Left lobe of liver (tissue), 2 donors: ENCODE results near the gene PURB. TPM values are rescaled to one million over a fixed set of nuclear protein-coding genes. Genes with fewer than 3 reads are reported as not detected.
"Not testable (repeated sequence)": the region's sequence is repeated elsewhere in the genome, so short reads cannot be mapped to it uniquely, and the experiment has no call there.

Experiments
- ATAC-seq: fragments of 200-7000 bp; cut with Tn5 transposase; one replicate; pipeline ENCODE4 v1.9.1; 2020; ENCODE audit warnings: mild to moderate bottlenecking, moderate library complexity
- DNase-seq: peaks from one replicate; pipeline ENCODE4 v3.0.0-alpha.2; 2020; ENCODE audit warnings: low spot score
- total RNA-seq: library from RNA; stranded (reverse); gene quantifications from one replicate; pipeline ENCODE4 v1.2.1, GENCODE V29; 2021
- donor health status: DM: no; HTN: no; CAD: no; lungs with moderate emphysema.
- donor health status: DM: no; HTN: yes; CAD: no.

Gene PURB
- total RNA-seq, 1 donor from 2014 or later, result 5.0 TPM

DNA sequence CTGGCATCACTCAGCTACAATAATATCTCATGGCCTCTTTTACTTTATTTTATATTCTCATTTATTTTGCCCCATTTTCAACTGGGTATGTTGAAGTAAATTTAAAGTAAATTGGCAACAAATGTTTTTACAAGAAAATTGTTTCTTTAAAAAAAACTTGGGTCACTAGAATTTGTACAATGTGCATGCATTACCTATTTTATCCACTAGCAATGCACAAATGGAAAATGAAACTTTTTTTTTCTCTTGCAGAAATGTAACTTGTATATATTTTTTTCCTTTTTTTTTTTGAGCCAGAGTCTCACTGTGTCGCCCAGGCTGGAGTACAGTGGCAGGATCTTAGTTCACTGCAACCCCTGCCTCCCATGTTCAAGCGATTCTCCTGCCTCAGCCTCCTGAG is 27.2 kb downstream of the PURB start:
- DNase-seq (no peak), ATAC-seq (no peak)

- DNase-seq, result no peak
- ATAC-seq, result no peak
Measured at GRCh38 chr7:44854644-44855364, 30.5 kb downstream of the PURB start.

DNA sequence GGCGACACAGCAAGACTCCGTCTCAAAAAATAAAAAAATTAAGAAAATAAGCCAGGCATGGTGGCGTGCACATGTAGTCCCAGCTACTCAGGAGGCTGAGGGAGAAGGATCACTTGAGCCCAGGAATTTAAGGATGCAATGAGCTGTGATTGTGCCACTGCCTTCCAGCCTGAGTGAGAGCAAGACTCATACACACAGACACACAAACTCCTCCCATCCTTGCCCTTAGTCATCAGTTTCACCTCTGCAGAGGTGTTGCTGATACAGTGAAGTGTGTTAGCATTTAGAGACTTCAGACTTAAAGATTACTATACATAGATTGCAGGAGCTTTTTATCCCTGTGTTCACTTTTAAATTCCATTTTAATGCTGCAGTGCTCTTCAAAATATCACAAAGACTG is 31.9 kb downstream of the PURB start:
- ATAC-seq, result no peak
- no peak for DNase-seq

DNA sequence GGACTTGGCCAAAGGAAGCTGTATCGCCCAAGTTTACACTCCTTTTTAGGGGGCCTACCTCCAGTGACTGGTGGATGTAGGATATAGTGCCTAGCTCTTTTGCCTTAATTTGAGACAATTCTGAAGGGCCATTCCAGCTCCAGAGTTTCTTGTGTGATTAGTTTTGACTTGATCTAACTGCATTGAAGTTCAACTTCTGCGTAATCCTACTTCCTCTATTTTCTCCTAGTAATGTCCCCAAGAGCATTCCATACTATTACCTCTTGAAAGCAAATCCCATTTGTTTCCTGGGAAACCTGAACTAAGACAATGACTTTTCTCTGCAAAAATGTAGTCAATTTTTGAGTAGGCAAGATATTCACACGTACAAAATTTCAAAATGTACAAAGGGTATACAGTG is 32.7 kb downstream of the PURB start:
- DNase-seq, result no peak
- ATAC-seq, result no peak

DNA sequence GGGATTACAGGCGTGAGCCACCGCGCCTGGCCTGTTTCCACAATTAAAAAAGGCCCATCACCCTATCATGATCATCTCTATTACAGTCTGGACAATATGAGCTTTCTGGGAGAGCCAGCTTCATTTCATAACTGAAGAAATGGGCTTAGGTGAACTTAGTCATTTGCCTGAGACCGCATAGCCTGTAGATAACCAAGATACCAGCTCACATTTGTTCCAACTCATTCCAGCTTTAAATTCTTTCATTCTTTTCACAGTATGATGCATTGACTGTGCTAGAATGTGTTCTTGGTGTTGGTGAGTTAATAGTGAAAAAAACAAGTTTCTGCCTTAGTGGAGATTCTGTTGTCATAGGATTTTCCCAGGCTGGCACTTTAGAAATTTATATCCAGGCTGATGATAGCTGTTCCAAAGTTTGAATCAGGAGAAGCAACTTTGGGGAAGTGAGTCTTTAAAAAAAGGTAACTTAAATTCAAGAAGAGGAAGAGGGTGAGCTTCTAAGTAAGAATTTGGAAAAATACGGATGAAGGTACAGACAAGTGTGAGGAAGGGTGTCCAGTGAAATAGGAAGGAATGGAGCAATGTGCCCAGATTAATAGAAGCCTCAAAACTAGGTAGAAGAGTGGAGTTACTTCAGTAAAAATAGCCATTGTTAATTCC is 35.3 kb downstream of the PURB start:
- DNase-seq, result no peak
- ATAC-seq, result no peak

DNA sequence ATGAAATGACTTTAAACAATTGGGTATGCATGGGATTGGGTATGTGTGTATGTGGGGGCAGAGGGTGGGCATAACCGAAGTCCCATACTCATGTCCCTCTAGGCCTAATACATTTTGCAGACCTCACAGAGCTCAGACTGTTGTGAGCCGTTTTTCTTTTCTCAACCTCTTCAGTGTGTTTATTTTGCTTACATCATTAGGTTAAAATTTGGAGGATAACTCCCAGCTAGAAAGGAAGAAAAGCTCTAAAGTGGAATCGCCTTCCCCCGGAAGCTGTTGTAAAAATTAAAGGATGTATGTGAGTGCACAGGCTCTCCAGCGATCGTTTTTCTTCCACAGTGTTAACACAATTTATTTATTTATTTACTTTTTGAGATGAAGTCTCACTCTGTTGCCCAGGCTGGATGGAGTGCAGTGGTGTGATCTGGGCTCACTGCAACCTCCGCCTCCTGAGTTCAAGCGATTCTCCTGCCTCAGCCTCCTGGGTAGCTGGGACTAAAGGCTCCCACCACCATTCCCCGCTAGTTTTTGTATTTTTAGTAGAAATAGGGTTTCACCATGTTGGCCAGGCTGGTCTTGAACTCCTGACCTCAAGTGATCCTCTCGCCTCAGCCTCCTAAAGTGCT is 36.0 kb downstream of the PURB start:
- no peak for DNase-seq
- ATAC-seq, result no peak

DNA sequence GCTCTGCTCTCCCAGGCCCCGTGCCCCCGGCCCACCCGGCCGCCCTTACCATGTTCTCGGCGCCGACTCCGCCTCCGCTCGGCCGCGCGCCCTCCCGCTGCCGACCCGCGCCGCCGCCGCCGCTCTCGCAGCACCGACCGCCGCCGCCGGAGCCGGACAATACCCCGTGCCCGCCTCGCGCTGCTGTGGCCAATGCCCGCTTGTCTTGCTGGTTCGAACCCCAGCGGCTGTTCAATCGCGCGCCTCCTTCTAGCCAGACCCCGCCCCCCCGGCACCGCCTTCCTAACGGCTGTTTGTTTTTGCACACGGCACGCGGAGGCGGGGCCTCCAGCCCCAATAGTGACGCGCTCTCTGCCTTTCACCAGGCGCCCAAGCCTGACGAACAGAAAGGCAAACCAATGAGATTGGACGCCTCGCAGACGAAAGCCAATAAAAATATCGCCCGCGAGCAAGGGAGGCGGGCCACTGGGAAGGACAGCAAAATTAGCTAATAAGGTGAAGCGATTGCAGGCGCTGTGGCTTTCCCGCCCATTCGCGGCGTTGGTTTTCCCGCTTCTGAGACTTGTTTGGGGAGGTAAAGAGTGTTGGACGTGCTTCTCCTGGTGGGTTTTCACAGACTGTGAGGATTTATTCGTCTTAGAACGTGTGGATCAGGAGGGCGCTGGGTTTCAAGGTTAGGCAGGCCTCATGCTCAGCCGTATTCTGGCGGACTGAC is 37.3 kb downstream of the PURB start, which contains the start of gene H2AZ2:
H2AZ2 (minus strand) TSS at position 168 of the 715 bp plus-strand sequence; CDS start at position 52, 116 bp downstream.
- ATAC-seq, result peak; percentile 90
- peak; percentile 100 for DNase-seq

DNA sequence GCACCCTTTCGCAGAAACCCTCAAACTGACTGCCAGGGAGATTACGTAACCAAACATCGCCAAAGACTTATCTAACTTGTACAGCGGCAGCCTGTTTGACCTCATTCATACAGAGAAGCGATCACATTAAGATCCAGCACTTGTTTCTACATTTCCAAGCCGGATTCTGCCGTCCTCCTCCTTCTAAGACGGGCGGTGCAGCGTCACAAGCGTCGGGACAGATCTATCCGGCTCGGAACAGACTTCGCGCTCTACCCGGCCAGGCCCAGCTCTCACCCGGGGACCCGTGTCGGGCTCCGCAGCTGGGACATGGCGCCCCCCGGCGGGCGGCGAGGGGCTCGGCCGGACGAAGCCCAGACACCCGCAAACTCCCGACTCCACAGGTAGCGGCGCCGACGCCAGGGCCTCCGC is 37.8 kb downstream of the PURB start:
- DNase-seq (peak; percentile 89), ATAC-seq (peak; percentile 83)

- ATAC-seq, result no peak
- no peak for DNase-seq
Measured at GRCh38 chr7:44846816-44847508, 38.4 kb downstream of the PURB start.

DNA sequence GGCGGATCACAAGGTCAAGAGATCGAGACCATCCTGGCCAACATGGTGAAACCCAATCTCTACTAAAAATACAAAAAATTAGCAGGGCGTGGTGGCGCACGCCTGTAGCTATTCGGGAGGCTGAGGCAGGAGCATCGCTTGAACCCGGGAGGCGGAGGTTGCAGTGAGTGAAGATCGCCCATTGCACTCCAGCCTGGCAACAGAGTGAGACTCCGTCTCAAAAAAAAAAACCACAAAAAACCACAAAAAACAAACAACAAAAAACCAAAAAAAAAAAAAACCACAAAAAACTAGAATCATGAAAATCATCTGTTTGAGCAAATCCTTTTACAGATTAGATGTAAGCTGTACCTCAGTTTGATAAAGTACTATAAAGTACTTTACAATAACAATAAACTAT is 38.9 kb downstream of the PURB start:
- not testable (repeated sequence) for ATAC-seq, DNase-seq

DNA sequence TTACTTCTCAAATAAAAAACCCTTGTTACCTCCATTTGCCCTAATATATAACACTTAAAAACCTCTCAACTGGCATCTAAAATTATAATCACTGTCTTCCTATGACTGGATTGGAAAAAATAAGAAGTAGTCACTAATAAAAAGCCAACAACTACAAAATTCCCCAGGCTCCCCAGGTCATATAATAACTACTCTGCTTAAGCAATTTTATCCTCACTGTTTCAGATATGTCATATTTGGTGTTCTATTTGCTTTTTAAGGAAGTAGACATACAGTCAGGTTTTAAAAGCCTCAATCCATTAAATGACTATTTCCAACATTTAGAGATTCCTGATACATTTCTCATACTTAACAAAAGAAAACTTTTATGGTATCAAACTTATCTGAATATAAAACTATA is 39.9 kb downstream of the PURB start:
- DNase-seq, result no peak
- no peak for ATAC-seq

DNA sequence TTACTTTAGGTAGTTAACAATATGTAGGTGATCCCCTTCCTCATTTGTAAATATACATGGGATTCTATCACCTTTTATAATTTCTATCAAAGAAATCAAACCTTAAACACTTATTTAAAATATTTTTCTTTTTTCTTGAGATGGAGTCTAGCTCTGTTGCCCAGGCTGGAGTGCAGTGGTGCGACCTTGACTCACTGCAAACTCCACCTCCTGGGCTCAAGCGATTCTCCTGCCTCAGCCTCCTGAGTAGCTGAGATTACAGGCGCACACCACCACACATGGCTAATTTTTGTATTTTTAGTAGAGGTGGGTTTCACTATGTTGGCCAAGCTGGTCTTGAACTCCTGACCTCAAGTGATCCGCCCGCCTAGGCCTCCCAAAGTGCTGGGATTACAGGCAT is 41.9 kb downstream of the PURB start:
- DNase-seq, ATAC-seq: not testable (repeated sequence)

GRCh38 chr7:44842675-44843074 is 42.7 kb downstream of the PURB start:
- not testable (repeated sequence) for ATAC-seq, DNase-seq

DNA sequence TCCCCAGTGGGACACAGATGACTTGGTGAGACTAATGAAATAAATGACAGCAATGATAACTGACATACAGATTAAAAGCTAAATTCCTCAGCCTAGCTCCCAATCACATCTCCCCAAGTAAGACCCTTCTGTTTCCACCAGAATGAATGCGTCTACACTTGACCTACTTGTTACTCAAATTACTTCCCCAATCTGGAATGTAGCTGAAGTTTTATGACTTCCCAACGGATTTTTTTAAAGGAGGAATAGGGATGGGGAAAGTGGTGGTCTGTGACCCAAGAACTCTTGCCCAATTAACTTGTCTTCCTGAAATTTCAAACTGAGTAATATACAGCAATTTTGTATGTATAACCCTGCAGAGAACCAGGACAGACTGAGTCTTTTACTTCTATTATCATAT is 46.6 kb downstream of the PURB start:
- ATAC-seq (no peak), DNase-seq (no peak)

DNA sequence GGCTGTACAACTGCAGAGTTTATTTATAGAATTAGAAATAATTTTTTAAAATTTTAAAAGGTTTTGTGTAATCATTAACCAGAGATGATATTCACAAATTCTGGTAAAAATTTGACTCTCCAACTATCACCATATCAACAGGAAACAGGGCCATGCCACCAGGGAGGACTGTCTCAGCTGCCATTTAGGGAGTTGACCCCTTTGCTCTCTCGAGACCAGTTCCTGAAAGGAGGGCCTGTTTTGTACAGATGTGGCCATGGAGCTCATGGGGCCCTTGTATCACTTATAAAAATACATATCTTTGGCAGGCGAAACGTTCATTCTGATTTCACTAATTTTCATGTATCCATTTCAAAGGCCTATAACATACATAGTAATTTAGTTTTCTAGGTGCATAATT is 57.8 kb downstream of the PURB start:
- ATAC-seq, result no peak
- no peak for DNase-seq

Other genes with a start within 250 kb of the PURB start
- 37.5 TPM for gene ZMIZ2, start 136.7 kb downstream of the PURB start, total RNA-seq
- gene PPIA, start 88.8 kb downstream of the PURB start, total RNA-seq, result 532 TPM
- 64.6 TPM for gene H2AZ2, start 37.4 kb downstream of the PURB start, total RNA-seq
- gene MYO1G, start 93.5 kb upstream of the PURB start, total RNA-seq, result 1.0 TPM
- gene CCM2, start 114.7 kb upstream of the PURB start, total RNA-seq, result 44.8 TPM
- gene NACAD, start 203.4 kb upstream of the PURB start, total RNA-seq, result 0.05 TPM
- gene TBRG4, start 226.2 kb upstream of the PURB start, total RNA-seq, result 40.2 TPM